ENCODE data around the gene AGFG1. TPM values are rescaled to one million over a fixed set of nuclear protein-coding genes. Genes with fewer than 3 reads are reported as not detected.

AGFG1 gene
- total RNA-seq, 1 experiment from 2014 or later: 72.5 TPM

DNA sequence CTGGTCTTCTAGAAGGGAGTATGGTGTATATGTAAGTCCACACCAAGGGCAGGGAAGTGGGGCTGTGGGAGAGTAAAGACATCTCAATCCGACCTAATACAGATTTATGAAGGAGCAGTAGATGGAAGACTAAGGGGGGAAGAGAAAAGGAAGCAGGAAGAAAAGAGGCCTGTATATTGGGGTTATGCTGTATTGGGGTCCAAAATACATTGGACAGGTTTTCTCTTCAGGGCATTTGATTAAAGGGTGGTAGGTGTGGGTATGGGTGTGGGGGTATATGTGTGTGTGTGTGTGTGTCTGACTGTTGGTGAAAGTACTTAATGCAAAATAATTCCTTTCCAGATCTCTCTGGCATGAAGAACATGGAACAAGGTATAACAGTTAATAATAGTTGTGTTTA, 93.1 kb downstream of the AGFG1 start:
- no peak overlapping the region for H3K27ac ChIP-seq (ENCODE audit: low read depth, low read length)
- H2AFZ ChIP-seq (ENCODE audit: low read depth, low read length, poor library complexity, severe bottlenecking): no peak overlapping the region
- no peaks in the 10 kb centered on the region for H4K20me1 ChIP-seq (ENCODE audit: insufficient read depth)
- TF ChIP-seq RAD21 (IDR thresholded peaks at IDR 0.05; ENCODE audit: low read depth) (no peak), ELF1 (IDR thresholded peaks at IDR 0.05; ENCODE audit: borderline replicate concordance, low read depth) (no peak), EZH2phosphoT487 (IDR thresholded peaks at IDR 0.05; ENCODE audit: borderline replicate concordance) (no peak), SRF (IDR thresholded peaks at IDR 0.05; ENCODE audit: low read depth) (no peak), YY1 (IDR thresholded peaks at IDR 0.05; ENCODE audit: extremely low read depth, insufficient replicate concordance, low read depth, low read length) (no peak), SIN3A (IDR thresholded peaks at IDR 0.05; ENCODE audit: low read depth) (no peak), POLR2AphosphoS5 (IDR thresholded peaks at IDR 0.05; ENCODE audit: low read depth, low read length) (no peak), ZFX (IDR thresholded peaks at IDR 0.05) (no peak), POLR2A (IDR thresholded peaks at IDR 0.05; ENCODE audit: borderline replicate concordance, extremely low read depth, insufficient read depth, insufficient read length) (no peak), EZH2 (IDR thresholded peaks at IDR 0.05) (no peak), CBX3 (IDR thresholded peaks at IDR 0.05; ENCODE audit: low read depth) (no peak), JUND (IDR thresholded peaks at IDR 0.05) (no peak), SP1 (IDR thresholded peaks at IDR 0.05; ENCODE audit: low read depth) (no peak), TCF7L2 (IDR thresholded peaks at IDR 0.05; ENCODE audit: borderline replicate concordance, extremely low read depth, insufficient read depth, insufficient read length) (no peak)
- TF ChIP-seq, protein P1, sequence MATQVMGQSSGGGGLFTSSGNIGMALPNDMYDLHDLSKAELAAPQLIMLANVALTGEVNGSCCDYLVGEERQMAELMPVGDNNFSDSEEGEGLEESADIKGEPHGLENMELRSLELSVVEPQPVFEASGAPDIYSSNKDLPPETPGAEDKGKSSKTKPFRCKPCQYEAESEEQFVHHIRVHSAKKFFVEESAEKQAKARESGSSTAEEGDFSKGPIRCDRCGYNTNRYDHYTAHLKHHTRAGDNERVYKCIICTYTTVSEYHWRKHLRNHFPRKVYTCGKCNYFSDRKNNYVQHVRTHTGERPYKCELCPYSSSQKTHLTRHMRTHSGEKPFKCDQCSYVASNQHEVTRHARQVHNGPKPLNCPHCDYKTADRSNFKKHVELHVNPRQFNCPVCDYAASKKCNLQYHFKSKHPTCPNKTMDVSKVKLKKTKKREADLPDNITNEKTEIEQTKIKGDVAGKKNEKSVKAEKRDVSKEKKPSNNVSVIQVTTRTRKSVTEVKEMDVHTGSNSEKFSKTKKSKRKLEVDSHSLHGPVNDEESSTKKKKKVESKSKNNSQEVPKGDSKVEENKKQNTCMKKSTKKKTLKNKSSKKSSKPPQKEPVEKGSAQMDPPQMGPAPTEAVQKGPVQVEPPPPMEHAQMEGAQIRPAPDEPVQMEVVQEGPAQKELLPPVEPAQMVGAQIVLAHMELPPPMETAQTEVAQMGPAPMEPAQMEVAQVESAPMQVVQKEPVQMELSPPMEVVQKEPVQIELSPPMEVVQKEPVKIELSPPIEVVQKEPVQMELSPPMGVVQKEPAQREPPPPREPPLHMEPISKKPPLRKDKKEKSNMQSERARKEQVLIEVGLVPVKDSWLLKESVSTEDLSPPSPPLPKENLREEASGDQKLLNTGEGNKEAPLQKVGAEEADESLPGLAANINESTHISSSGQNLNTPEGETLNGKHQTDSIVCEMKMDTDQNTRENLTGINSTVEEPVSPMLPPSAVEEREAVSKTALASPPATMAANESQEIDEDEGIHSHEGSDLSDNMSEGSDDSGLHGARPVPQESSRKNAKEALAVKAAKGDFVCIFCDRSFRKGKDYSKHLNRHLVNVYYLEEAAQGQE (IDR thresholded peaks at IDR 0.05; ENCODE audit: low read depth): no peak
- TF ChIP-seq, protein P2, sequence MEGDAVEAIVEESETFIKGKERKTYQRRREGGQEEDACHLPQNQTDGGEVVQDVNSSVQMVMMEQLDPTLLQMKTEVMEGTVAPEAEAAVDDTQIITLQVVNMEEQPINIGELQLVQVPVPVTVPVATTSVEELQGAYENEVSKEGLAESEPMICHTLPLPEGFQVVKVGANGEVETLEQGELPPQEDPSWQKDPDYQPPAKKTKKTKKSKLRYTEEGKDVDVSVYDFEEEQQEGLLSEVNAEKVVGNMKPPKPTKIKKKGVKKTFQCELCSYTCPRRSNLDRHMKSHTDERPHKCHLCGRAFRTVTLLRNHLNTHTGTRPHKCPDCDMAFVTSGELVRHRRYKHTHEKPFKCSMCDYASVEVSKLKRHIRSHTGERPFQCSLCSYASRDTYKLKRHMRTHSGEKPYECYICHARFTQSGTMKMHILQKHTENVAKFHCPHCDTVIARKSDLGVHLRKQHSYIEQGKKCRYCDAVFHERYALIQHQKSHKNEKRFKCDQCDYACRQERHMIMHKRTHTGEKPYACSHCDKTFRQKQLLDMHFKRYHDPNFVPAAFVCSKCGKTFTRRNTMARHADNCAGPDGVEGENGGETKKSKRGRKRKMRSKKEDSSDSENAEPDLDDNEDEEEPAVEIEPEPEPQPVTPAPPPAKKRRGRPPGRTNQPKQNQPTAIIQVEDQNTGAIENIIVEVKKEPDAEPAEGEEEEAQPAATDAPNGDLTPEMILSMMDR (IDR thresholded peaks at IDR 0.05 in 2 of 3, conservative IDR thresholded peaks at IDR 0.05 in 1 of 3; ENCODE audit: borderline replicate concordance in 1 of 3, insufficient read depth in 1 of 3, low read depth in 2 of 3, low read length in 2 of 3): no peak
- TF ChIP-seq, protein P3, sequence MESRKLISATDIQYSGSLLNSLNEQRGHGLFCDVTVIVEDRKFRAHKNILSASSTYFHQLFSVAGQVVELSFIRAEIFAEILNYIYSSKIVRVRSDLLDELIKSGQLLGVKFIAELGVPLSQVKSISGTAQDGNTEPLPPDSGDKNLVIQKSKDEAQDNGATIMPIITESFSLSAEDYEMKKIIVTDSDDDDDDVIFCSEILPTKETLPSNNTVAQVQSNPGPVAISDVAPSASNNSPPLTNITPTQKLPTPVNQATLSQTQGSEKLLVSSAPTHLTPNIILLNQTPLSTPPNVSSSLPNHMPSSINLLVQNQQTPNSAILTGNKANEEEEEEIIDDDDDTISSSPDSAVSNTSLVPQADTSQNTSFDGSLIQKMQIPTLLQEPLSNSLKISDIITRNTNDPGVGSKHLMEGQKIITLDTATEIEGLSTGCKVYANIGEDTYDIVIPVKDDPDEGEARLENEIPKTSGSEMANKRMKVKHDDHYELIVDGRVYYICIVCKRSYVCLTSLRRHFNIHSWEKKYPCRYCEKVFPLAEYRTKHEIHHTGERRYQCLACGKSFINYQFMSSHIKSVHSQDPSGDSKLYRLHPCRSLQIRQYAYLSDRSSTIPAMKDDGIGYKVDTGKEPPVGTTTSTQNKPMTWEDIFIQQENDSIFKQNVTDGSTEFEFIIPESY (IDR thresholded peaks at IDR 0.05; ENCODE audit: extremely low read depth, insufficient replicate concordance, low read length): no peak
- no peak overlapping the region for H3K9ac ChIP-seq (ENCODE audit: low read length)
- H3K4me2 ChIP-seq (ENCODE audit: low read length): no peak overlapping the region
- DNase-seq (ENCODE audit: low read depth, low spot score) (no peak), ATAC-seq (no peak)
- no peaks in the 10 kb centered on the region; a peak in 1 of 4 replicates for H3K36me3 ChIP-seq (ENCODE audit: control insufficient read depth in 1 of 2, insufficient read depth in 2 of 2, low read length in 2 of 2)
- intact Hi-C loops (cut with micrococcal nuclease): no loop called here
- ChIA-PET CTCF (interaction anchor here (1.3 kb wide), 1 partner anchor 20 kb away, joined by 3 read pairs; no protein-coding TSS in a partner anchor), POLR2A (no interaction called here), RAD21 (ENCODE audit: low non-redundant PET in 1 of 2, low total read pairs in 2 of 2, uncharacterized antibody in 2 of 2, unreplicated experiment in 2 of 2) (no interaction called here)
- H3K79me2 ChIP-seq (ENCODE audit: insufficient read depth, low read length): no peaks in the 10 kb centered on the region
- H3K9me3 ChIP-seq (ENCODE audit: control insufficient read depth in 1 of 2, insufficient read depth in 1 of 2, low read depth in 1 of 2, low read length in 2 of 2): no peaks in the 10 kb centered on the region
- no peaks in the 10 kb centered on the region for H3K4me1 ChIP-seq (ENCODE audit: control insufficient read depth in 1 of 2, insufficient read depth in 2 of 2, low read length in 2 of 2)
- no peaks in the 10 kb centered on the region for H3K27me3 ChIP-seq (ENCODE audit: insufficient read depth, low read length)
- H3K4me3 ChIP-seq (replicated peaks in 1 of 2; ENCODE audit: low read depth in 1 of 2, low read length in 2 of 2): no peak overlapping the region
- no TSS peak for BruUV-seq (replicated peaks)
- H3K9me2 ChIP-seq (ENCODE audit: insufficient read depth): no peaks in the 10 kb centered on the region

All from HCT116 (cell line).